Vagina (tissue), 2 donors: ENCODE measurements around the gene PLA2G4A.

ENCODE experiments used
- CTCF ChIP-seq, 3 experiments: fragments of 450-650 bp in 2 of 3; fragments of 200-600 bp in 1 of 3; sonication (generic) in 1 of 3; IDR thresholded peaks; one replicate each; pipeline ENCODE4 v1.5.1; 2017 to 2019; ENCODE audit warnings: antibody characterized with exemption in 3 of 3, mild to moderate bottlenecking in 2 of 3, moderate library complexity in 2 of 3
- POLR2AphosphoS5 ChIP-seq, 2 donors: sonication (generic); formaldehyde crosslinking; IDR thresholded peaks; one replicate each; pipeline ENCODE4 v1.9.0; 2017; ENCODE audit warnings: antibody characterized with exemption in 2 of 2, mild to moderate bottlenecking in 2 of 2, low read depth in 1 of 2; ENCODE audit not compliant: insufficient read depth in 1 of 2

DNA sequence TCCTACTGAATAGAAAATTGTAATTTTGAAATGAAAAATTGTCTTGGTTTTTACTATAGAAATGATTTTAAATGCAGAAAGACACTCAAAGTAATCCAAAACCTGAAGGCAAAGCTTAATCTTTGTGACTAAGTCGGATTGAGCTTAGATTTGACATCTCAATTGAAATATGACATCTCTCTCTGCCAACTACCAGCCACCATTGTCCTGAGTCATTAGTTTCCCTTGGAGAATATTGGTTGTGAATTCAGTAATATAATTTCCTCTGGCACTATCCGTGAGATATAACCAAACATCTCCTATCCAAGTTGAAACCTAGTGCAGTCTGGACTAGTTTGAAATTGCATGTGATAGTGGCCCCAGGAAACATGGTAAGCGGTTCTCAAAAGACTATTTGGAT lies 37.1 kb downstream of the PLA2G4A start:
- no peak for TF ChIP-seq CTCF (IDR thresholded peaks at IDR 0.05)
- TF ChIP-seq POLR2AphosphoS5 (IDR thresholded peaks at IDR 0.05; ENCODE audit: insufficient read depth in 1 of 2, low read depth in 1 of 2) = peak in 1 of 2 donors; percentile 14
